Skin epidermis (tissue), 12 donors: Measurements from ENCODE around the gene CACNA2D4.

ENCODE experiments used
- H3K27ac ChIP-seq, 21 experiments: fragments of 200-600 bp; sonication (generic) in 11 of 21; one replicate each; pipeline ENCODE4 v1.5.0; 2020; ENCODE audit warnings: mild to moderate bottlenecking in 3 of 21, inconsistent platforms in 2 of 21, moderate library complexity in 2 of 21
- H3K4me3 ChIP-seq, 7 experiments: fragments of 200-600 bp; sonication (generic) in 2 of 7; one replicate each; pipeline ENCODE4 v1.5.0; 2020; ENCODE audit warnings: inconsistent platforms in 2 of 7, mild to moderate bottlenecking in 2 of 7, moderate library complexity in 1 of 7

The CACNA2D4 gene

GRCh38 chr12:1799051-1799881 is 119.2 kb downstream of the CACNA2D4 start:
- H3K27ac ChIP-seq, result no peak overlapping the region

GRCh38 chr12:1798641-1799020 is 119.8 kb downstream of the CACNA2D4 start:
- H3K4me3 ChIP-seq, result no peak overlapping the region
- no peak overlapping the region for H3K27ac ChIP-seq

More at GRCh38 chr12:1799051-1799881, 119.2 kb downstream of the CACNA2D4 start:
- no peak overlapping the region for H3K4me3 ChIP-seq

- Histone ChIP-seq H3K27ac (peak overlapping the region in 17 of 21 experiments; percentile 0 to 98 (median 92)), H3K4me3 (no peak overlapping the region)
Observed at GRCh38 chr12:1797991-1798640, 120.3 kb downstream of the CACNA2D4 start.

- peak overlapping the region; percentile 68 to 98 (median 91) for H3K27ac ChIP-seq
- peak overlapping the region; percentile 41 to 61 (median 53) for H3K4me3 ChIP-seq
Observed at GRCh38 chr12:1797011-1797901, 121.2 kb downstream of the CACNA2D4 start.

GRCh38 chr12:1796515-1797010 is 121.9 kb downstream of the CACNA2D4 start:
- H3K27ac ChIP-seq, result peak overlapping the region; percentile 68 to 98 (median 91)
- peak overlapping the region; percentile 41 to 61 (median 53) for H3K4me3 ChIP-seq

GRCh38 chr12:1795785-1796514 is 122.5 kb downstream of the CACNA2D4 start:
- H3K4me3 ChIP-seq, result peak overlapping the region; percentile 41 to 61 (median 53)
- H3K27ac ChIP-seq, result peak overlapping the region; percentile 68 to 98 (median 91)

GRCh38 chr12:1795221-1795784 is 123.1 kb downstream of the CACNA2D4 start:
- H3K27ac ChIP-seq, result peak overlapping the region in 11 of 21 experiments; percentile 0 to 93 (median 43)

GRCh38 chr12:1794440-1795090 is 123.9 kb downstream of the CACNA2D4 start:
- H3K27ac ChIP-seq, result peak overlapping the region in 3 of 21 experiments; percentile 3 to 43 (median 9)

More at GRCh38 chr12:1795221-1795784, 123.1 kb downstream of the CACNA2D4 start:
- H3K4me3 ChIP-seq, result peak overlapping the region in 1 of 7 experiments; percentile 61

GRCh38 chr12:1793426-1794210 is 124.8 kb downstream of the CACNA2D4 start:
- Histone ChIP-seq H3K4me3 (no peak overlapping the region), H3K27ac (peak overlapping the region in 3 of 21 experiments; percentile 16 to 31 (median 28))

More at GRCh38 chr12:1794440-1795090, 123.9 kb downstream of the CACNA2D4 start:
- H3K4me3 ChIP-seq, result no peak overlapping the region

GRCh38 chr12:1792406-1792805 is 126.0 kb downstream of the CACNA2D4 start:
- peak overlapping the region in 2 of 21 experiments; percentile 12 to 21 for H3K27ac ChIP-seq
- H3K4me3 ChIP-seq, result no peak overlapping the region

- Histone ChIP-seq H3K4me3 (no peak overlapping the region), H3K27ac (peak overlapping the region in 3 of 21 experiments; percentile 24 to 56 (median 26))
Observed at GRCh38 chr12:1791104-1791841, 127.2 kb downstream of the CACNA2D4 start.

GRCh38 chr12:1790444-1790843 is 128.0 kb downstream of the CACNA2D4 start:
- H3K4me3 ChIP-seq, result no peak overlapping the region
- H3K27ac ChIP-seq, result no peak overlapping the region

GRCh38 chr12:1787714-1788113 is 130.7 kb downstream of the CACNA2D4 start:
- no peak overlapping the region for H3K27ac ChIP-seq
- H3K4me3 ChIP-seq, result no peak overlapping the region

GRCh38 chr12:1782215-1782614 is 136.2 kb downstream of the CACNA2D4 start:
- H3K4me3 ChIP-seq, result no peak overlapping the region
- no peak overlapping the region for H3K27ac ChIP-seq

- H3K27ac ChIP-seq, result no peak overlapping the region
- H3K4me3 ChIP-seq, result no peak overlapping the region
Observed at GRCh38 chr12:1781772-1782171, 136.7 kb downstream of the CACNA2D4 start.

GRCh38 chr12:1779783-1780182 is 138.7 kb downstream of the CACNA2D4 start:
- Histone ChIP-seq H3K27ac (peak overlapping the region in 2 of 21 experiments; percentile 5 to 47), H3K4me3 (no peak overlapping the region)
